Measurements from ENCODE around the gene MYO18B.

MYO18B gene

DNA sequence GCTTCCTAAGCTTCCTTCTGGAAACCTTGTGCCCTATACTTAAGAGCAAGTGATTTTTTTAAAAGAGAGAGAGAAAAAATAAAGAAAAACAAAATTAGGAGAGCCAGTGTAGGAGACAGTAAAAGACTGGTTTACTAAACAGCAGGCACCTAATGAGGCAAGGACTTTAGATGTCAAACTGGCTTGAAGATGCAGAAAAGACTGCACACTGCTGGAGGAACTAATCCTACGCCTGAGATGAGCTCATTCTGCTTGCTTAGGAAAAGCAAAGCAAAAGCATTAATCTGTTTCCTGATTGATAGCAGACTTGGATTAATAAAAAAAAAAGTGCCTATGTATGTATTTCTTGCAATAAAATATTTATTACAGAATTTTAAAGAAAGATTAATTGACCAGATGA, 313.7 kb downstream of the MYO18B start:
- no peak overlapping the region for H3K4me3 ChIP-seq (replicated peaks in 1 of 2; ENCODE audit: low read depth in 2 of 2, low read length in 2 of 2)
- no peak for DNase-seq (ENCODE audit: low read depth in 2 of 2)
- TF ChIP-seq CTCF (IDR thresholded peaks at IDR 0.05; ENCODE audit: low read depth, low read length), result no peak

GRCh38 chr22:26056455-26057200, 314.6 kb downstream of the MYO18B start:
- no peak for DNase-seq (ENCODE audit: low read depth in 2 of 2)
- H3K4me3 ChIP-seq (replicated peaks in 1 of 2; ENCODE audit: low read depth in 2 of 2, low read length in 2 of 2), result no peak overlapping the region
- TF ChIP-seq CTCF (IDR thresholded peaks at IDR 0.05; ENCODE audit: low read depth, low read length), result no peak

GRCh38 chr22:26057731-26058130, 315.7 kb downstream of the MYO18B start:
- H3K4me3 ChIP-seq (replicated peaks in 1 of 2; ENCODE audit: low read depth in 2 of 2, low read length in 2 of 2), result no peak overlapping the region
- DNase-seq (ENCODE audit: low read depth in 2 of 2), result no peak
- TF ChIP-seq CTCF (IDR thresholded peaks at IDR 0.05; ENCODE audit: low read depth, low read length), result no peak

DNA sequence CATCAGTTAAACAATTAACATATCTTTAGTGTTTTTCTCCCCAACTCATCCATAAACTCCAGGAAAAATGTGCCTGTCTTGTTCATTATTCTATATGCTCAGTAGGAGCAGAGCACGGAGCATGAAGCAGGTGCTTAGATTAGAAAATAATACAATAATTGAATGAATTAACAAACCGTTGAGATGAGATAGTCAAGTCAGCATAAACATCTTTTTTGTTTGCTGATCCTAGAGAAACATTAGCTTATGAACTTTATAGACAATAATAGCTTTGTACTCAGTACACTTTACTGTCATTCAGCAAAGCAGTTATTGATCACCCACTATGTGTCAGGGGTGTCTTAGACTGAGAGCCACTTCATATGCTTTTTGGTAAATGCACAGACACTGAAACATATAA, 322.1 kb downstream of the MYO18B start:
- DNase-seq (ENCODE audit: low read depth in 2 of 2), result no peak
- no peak overlapping the region for H3K4me3 ChIP-seq (replicated peaks in 1 of 2; ENCODE audit: low read depth in 2 of 2, low read length in 2 of 2)
- TF ChIP-seq CTCF (IDR thresholded peaks at IDR 0.05; ENCODE audit: low read depth, low read length), result no peak

GRCh38 chr22:26065847-26066246, 323.9 kb downstream of the MYO18B start:
- H3K4me3 ChIP-seq (replicated peaks in 1 of 2; ENCODE audit: low read depth in 2 of 2, low read length in 2 of 2), result no peak overlapping the region
- TF ChIP-seq CTCF (IDR thresholded peaks at IDR 0.05; ENCODE audit: low read depth, low read length), result no peak
- DNase-seq (ENCODE audit: low read depth in 2 of 2), result no peak

- DNase-seq (ENCODE audit: low read depth in 2 of 2), result no peak
- TF ChIP-seq CTCF (IDR thresholded peaks at IDR 0.05; ENCODE audit: low read depth, low read length), result no peak
- no peak overlapping the region for H3K4me3 ChIP-seq (replicated peaks in 1 of 2; ENCODE audit: low read depth in 2 of 2, low read length in 2 of 2)
Observed at GRCh38 chr22:26066534-26066933, 324.5 kb downstream of the MYO18B start.

DNA sequence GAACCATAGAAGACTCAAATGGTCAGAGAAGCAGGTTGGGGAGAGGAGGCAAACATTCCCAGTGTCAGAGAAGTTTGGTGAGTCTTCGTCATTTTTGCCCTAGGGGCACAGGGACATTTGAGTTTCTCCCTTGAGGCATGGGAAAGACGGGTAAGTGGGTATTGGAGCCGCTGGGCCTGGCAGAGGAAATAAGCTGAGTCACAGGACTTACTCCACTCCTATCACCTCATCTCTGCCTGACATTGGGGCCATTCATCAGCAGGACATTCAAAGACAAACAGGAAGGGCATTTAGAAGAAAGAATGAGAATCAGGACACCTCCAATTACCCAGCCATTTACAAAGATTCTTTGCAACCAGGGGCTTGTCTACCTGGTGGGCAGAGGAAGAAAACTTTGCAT, 326.6 kb downstream of the MYO18B start:
- no peak for TF ChIP-seq CTCF (IDR thresholded peaks at IDR 0.05; ENCODE audit: low read depth, low read length)
- DNase-seq (ENCODE audit: low read depth in 2 of 2), result no peak
- no peak overlapping the region for H3K4me3 ChIP-seq (replicated peaks in 1 of 2; ENCODE audit: low read depth in 2 of 2, low read length in 2 of 2)

All from cardiac fibroblast (primary cell).